GM19463 (cell line): ENCODE results near the gene ARHGEF10L.

Source experiments
- ATAC-seq: cut with Tn5 transposase; IDR thresholded peaks from one replicate; pipeline ENCODE4 v1.9.1; 2021; ENCODE audit warnings: mild to moderate bottlenecking, moderate library complexity; ENCODE audit not compliant: unreplicated experiment

ARHGEF10L gene

DNA sequence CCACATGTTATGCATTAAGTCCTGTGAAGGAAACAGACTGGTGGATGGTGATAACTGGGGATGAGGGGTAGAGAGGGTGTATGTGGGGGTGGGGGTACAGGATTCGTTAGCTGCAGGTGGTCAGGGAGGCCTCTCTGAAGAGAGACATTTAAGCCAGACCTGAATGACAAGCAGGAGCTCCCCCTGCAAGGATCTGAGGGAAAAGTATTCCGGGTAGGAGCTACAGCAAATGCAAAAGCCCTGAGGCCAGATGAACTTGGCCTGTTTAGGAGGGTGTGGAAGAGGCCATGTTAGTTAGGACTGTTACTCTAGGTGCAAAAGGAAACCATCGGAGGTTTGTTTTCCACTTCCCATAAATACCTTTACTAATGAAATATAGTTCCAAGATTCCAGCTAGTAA, 9.9 kb downstream of the ARHGEF10L start:
- no peak for ATAC-seq

DNA sequence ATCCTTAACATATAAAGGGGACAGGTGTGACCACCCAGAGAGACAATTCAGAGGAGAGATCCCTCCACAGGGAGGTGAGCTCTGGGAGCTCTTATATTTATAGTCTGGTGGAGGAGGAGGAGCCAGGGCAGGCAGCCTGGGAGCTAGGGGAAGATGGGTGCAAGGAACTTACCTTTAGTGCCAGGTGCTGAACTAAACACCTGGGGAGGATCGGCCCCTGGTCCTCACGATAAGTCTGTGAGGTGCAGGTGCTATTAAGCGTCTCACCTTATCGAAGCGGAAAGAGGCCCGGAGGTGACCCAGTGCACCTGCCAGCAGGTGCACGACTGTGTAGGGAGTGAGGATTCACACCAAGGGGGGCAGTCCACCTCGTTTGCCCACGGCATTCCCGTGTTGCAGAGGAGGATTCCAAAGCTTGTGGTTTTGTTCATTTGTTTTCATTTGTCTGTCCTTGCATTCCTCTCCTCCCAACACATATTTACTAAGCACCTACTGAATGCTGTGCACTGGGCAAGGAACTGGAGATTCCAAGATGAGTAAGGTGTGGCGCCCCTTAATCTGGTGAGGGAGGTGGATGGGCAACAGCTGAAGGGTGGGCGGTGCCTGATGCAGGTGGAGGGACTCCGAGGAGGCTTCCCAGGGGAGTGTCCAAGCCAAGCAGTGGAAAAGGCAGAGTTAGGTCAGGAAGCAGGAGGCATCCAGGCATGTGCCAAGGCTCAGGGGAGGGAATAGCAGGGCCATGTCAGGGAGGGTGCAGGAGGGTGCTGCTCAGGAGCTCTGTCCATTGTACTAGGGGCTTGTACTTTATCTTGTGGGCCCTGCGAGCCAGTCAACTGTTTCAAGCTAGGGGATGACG, 11.5 kb downstream of the ARHGEF10L start:
- no peak for ATAC-seq

DNA sequence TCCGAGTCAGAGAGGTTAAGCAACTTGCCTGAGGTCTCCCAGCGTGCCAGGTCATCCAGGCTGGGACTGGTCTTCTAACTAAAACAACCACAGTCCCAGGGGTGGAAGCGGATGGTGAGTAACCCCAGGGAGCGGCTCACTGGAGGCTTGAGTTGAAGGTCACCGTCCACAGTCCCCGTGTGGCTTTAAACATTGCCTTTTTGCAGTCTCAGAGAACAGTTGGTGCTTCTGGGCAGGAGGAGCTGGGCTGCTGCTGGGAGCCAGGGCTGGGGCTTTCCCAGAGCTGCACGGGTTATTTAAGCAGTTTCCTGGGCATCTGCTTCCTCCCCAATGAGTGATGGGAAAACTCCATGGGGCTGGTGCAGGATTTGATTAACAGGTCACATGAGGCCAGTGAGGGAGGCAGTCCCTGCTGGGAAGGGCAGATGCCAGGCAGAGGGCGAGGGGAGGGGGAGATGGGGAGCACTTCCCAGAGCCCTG, 12.3 kb downstream of the ARHGEF10L start:
- no peak for ATAC-seq

DNA sequence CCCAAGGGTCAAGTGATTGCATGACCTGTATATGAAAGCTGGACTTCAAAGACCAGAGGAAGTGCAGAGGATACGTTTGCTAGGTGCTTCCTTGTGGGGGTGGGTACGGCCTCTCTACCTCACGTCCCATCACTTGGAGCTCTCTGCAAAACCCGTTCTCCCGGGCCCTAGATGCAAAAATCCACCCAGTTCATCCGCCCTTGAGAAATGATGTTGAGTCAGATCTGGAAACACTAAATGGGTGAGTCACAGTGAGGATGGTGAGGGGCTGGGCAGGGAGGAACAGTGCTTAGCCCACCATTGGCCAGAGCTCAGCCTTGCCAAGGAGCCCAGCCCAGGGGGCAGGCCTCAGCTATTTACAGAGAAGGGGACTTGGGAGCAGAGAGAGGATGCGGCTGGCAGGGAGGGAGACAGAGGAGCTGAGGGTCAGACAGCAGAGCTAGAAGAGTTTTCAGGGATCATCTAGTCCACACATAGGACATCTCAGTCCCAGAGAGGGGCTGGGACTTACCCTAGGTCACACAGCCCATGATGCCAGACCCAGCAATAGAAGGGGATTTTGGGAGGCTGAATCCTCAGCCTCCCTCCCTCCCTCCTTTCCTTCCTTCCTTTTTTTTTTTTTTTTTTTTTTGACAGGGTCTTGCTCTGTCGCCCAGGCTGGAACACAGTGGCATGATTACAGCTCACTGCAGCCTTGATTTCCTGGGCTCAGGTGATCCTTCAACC, 14.6 kb downstream of the ARHGEF10L start:
- no peak for ATAC-seq

DNA sequence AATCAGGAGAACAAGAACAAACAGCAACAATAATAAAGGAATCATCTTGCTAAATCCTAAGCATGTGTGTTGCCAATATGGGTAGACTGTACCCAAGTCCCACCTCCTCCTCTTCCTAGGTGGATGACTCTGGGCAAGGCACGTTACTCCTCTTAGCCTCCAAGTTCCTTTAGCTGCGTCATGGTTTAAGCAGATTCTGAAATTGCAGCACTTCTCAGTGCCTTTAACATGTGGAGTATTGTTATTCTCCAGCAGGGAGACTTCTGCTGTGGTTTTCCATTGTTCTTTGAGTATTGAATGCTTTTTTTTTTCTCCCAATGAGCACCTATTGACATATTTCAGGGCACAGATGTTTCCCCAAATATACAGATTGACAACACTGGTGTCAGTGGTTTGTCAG, 15.5 kb downstream of the ARHGEF10L start:
- ATAC-seq, result no peak

DNA sequence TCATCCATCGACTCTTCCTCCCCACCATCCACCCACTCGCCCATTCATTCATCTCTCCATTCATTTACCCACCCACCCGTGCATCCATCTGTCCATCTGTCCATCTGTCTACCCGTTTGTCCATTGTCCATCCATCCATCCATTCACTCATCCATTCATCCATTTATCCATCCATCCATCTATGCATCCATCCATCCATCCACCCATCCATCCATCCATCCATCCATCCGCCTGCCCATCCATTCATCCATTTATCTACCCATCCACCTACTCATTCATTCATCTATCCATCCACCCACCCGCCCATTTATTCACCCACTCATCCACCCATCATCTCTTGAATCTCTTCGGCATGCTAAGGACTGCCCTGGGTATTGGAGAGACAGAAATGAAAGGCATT, 18.5 kb downstream of the ARHGEF10L start:
- no peak for ATAC-seq

DNA sequence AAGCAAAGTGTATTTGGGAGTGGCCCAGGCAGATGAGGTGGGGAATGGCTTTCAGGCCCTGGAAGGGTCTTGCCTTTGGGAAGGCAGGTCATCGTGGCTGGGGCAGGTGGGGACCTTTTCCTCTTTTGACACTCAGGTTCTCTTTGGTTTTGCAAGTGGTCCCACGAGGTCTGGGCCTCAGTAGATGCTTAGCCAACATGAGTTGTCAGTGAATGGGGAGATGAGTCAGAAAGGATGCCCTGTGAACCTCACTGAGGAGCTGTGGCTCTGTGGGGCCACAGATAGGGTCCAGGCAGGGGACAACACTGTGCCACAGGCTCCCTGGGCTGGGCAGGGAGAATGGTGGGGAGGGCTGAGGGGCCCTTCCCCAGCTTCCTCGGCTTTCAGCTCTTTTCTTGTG, 19.0 kb downstream of the ARHGEF10L start:
- ATAC-seq, result no peak

DNA sequence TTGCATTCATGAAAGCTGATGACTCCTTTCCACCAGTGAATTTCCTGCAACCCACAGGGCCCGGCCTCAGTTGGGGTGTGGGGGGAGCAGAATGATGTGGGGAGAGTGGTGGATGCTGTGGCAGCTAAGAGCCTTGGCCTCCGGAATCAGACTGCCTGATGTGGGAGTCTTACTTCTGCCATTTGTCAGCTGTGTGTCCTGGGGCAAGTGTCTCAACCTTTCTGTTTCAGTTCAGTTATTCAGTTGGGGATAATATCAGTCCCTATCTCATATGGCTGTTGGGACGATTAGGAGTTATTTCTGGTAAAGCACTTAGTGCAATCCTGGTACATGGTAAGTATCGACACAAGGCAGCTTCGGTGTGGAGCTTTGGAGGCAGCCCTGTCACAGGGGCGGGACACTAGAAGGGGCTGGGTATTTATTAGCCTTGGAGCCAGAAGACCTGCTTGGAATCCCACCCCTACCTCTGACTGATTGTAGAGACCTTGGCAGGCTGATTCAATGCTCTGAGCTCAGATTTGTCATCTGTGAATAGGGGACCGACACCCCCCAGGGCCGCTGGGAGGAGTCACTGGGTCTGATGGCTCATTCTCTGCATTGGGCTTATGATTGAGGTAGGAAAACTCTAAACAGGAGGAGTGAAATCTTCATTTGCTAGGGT, 19.6 kb downstream of the ARHGEF10L start:
- no peak for ATAC-seq

DNA sequence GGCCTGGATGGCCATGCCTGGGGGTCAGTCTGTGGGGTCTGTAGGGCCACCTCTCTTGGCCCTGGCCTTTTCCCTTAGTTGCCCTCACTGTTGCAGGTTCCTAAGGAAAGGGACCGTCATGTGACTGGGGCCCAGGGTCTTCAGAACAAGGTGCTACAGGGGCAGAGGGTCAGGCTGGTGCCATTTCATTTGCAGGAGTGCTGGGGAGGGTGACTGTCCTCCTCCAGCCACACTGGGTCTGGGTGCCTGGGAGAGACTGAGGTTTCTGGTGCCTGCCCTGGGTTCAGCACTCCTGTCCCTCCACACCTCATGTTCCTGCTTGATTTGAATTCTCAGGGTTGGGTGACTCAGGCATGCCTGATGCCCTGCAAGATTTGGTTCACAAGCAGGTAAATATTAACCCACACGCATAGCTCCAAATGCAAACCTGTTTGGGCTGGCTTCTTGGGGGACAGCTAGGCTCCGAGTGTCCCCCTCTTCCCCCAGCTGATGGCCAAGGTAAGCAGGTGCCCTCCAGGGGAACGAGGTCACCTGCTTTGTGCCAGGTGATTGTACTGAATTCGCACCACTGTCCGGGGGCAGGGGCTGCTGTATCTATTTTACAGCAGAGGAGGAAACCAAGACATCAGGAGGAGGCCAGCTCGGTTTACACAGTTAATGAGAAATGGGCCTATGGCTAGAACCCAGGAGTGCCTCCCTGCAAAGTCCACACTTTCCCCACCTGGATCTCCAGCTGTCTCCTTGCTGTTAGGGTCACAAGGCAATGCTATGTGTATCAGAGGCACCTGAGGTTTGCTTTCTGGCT, 20.3 kb downstream of the ARHGEF10L start:
- ATAC-seq, result no peak

DNA sequence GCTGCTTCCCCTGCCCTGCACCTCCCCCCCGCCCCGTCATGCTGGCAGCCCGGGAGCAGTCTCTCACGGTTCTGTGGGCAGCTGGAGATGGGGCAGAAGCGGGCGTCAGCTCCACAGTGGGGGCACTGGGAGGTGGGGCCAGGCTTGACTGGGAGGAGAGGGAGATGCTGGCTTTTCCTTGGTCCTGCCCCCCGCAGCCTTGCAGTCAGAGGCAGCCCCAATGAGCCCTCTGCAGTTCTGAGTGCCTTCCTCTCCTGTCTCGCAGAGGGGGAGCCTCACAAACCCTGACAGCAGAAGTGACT, 21.7 kb downstream of the ARHGEF10L start:
- ATAC-seq, result no peak

DNA sequence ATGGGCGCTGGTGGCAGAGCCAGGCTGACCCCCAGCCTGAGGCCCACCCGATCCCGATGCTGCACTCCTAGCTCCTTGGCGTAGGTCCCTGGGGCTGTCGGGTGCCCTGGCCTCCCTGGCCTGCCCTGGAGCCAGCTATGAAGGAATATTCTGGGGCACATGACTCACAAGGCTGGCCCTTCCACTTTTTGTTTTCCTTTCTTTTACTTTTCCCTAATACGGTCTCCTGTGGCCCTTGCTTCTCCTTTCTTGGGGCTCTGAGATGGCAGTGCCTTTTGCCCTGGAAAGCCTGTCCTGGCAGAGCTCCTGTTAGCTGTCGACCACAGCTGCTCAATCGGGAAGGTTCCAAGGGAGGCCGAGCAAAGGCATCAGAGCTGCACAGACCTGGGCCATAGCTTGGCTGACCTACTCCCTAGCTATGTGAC, 22.1 kb downstream of the ARHGEF10L start:
- ATAC-seq, result no peak

DNA sequence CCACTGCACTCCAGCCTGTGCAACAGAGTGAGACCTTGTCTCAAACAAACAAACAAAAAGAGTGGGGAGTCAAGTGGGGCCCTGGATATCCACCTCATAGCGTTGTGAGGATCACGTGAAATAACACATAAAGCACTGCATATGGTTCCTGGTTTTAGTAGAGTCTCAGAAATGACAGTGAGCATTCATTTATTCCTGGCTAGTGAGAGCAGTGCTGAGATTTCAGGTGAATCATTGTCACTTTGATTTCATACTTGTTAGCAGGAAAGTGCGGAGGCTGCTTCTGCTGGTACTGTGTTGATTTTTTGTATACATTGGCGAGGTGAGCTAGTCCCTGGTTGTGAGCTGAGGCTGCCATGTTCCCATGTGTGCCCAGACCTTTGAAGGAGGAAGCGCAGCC, 22.9 kb downstream of the ARHGEF10L start:
- no peak for ATAC-seq

DNA sequence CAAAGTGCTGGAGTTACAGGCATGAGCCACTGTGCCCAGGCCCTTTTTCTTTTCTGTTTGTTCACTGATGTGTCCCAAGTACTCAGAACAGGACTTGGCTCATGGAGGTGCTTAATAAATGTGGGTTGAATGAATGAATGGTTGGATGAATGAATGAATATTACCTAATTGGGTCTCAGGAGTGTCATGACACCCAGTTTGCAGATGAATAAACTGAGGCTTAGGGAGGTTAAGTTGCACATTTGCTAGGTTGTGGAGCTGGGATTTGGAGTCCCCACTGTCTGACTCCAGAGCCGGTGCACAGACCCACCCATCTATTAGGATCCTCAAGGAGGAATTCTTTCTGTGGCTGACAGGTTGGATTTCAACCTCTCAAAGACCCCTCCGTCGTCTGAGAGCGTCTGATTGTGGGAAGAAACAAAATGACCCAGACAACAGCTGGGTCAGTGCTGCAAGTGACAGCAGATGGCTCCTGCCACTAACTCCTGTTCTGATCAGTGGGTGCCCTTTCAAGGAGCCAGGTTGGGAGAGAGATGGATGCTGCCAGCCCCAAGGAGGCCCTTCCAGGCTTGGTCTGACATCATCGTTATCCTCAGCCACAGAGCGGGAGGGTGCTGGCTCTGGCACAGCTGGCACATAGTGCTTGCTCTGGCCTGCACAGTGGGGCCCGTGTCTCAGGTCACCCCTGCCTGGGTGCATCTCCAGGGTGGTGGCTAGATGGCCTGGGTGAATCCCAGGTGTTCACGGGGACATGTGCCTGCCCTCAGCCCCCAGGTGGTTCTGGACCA, 24.2 kb downstream of the ARHGEF10L start:
- no peak for ATAC-seq

DNA sequence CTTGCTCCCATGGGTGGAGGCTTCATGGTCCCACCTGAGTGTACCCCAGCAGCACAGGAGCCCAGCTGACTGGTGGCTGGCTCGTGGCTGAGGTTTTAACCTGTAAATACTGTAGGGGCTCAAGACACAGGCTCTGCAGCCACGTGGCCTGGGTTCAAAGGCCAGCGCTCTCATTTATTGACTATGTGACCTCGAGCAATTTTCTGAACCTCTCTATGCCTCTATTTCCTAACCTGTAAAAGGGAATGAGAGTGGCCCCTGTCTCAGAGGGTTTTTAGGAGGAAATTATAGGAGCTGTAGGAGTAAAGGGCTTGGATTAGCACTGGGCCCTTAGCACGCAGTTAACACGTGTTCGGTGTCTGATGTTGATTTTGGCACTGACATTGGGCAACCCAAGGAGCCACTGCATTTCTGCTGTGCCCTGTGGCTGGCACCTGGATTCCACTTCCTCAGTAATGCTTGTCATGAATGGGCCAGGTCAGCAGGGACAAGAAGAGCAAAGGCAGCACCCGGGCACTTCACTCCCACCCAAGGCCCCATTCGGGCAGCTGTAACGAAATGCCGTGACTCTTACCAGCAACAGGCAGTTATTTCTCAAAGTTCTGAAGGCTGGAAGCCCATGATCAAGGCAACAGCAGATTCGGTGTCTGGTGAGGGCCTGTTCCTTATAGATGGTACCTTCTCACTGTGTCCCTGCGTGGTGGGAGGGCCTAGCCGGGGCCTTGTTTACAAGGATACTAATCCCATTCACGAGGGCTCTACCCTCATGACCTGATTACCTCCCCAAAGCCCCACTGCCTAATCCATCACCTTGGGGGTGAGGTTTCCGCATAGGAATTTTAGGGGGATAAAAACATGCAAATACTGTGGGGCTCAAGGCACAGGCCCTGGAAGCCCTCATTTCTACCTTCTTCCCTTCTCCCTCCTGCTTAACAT, 25.2 kb downstream of the ARHGEF10L start:
- ATAC-seq, result no peak

DNA sequence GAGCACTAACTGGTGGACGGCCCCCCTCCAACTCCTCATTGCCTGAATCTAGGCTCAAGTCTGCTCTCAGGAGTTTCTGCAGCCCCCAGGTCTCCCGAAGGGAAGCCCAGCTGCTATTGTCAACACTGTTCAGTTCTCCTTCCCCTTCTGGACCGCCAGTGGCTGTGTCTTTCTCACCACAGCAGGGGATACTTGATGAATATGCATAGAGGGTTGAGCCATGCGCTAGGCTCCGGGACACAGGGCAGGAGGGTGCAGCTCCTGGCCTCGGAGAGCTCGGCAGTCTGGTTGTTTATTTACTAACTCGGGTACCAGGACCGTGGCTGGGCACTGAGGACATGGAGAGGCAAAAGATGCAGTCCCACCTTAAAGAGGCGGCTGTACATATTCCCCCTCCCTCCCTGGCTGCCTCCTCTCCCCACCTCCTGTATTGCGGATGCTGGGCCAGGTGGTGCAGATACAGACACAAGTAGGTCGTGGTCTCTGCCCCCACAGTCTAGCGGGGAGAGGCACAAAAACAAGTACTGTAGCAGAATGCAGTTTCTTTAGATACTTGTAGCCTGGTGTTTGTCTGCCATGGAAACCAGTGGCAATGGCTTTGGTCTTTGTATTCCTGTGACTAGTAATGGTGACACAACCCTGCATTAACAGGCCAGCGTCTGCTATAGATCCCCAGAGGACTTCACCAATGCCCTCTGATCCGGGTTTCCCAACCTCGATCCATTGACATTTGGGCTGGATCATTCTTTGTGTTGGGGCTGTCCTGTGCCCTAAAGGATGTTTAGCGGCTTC, 26.2 kb downstream of the ARHGEF10L start:
- ATAC-seq, result no peak

DNA sequence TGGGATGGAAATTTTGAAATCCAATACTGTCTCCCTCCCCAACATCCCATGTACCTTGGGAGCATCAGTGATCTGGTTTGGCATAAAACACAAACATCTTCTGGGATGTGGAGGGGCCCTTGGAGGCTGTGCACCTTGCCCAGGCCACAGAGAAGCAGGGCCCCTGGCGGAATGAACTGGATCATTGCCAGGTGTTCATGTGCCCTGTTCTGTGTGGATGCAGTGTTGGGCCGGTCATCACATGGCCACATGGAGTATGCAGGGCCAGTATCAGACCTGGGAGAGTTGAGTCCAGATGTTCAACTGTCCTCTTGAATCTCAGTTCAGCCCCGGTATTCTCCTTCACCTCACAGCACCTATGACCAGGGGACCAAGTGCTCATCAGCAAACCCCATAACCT, 26.9 kb downstream of the ARHGEF10L start:
- ATAC-seq, result no peak

DNA sequence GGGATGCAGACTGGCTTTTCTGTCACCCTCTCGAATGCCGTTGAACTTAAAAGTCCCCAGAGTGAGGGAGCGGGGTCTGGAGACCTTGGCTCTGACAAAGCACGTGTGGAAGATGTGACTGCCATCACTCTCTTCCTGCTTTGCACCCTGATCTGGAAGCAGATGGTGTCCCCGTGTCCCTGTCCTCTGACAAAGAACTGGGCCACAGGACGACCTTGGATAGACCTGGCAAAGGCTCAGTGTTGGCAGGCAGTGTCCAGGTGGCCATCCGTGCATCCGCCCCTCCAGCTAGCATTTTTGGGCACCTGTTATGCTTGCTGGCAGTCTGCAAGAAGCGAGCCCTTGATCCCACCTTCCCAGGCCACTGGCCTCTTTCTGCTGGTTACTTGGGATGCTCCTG, 27.4 kb downstream of the ARHGEF10L start:
- no peak for ATAC-seq

DNA sequence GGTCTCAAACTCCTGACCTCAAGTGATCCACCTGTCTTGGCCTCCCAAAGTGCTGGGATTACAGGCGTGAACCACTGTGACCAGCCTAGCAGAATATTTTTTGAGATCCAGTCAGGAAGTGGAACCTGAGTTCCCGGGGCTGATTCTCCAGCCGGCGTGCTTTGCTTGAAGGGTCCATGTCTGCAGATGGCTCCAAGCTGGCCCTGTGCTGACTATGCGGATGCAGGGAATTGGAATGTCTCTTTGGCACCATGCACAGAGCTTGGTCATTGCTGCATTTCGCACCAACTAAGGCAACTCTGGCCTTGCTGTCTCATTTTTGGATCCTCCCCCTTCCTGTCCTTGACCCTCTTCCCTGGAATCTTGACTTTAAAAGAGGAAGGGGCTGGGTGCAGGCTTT, 28.1 kb downstream of the ARHGEF10L start:
- no peak for ATAC-seq
